Sciatic nerve (tissue), 2 donors: ENCODE data around the gene TLR8. TPM values are rescaled to one million over a fixed set of nuclear protein-coding genes. Genes with fewer than 3 reads are reported as not detected.
A peak's percentile ranks its signal among the peaks of the same experiment; 100 is the strongest.

Source experiments
- ATAC-seq: fragments of 200-7000 bp; cut with Tn5 transposase; one replicate; pipeline ENCODE4 v1.9.1; 2020; ENCODE audit warnings: mild to moderate bottlenecking, moderate library complexity
- DNase-seq: peaks from one replicate; pipeline ENCODE4 v3.0.0-alpha.2; 2020; ENCODE audit warnings: low spot score
- intact Hi-C: fragments of 100-400 bp; cut with DNase I; formaldehyde crosslinking; loops from one replicate; pipeline ENCODE4 v1.14.2; 2022
- total RNA-seq: library from RNA; stranded (reverse); fragmentation: NEBNext Ultra II Directional; extraction: Animal tissue kit (Norgen Biotek cat#: 25700); gene quantifications from one replicate; pipeline ENCODE4 v1.2.1, GENCODE V29; 2021
- donor health status: DM: no; HTN: no; CAD: no.
- donor health status: DM: no; HTN: no; CAD: no.

The TLR8 gene
- total RNA-seq = 2.8 TPM

DNA sequence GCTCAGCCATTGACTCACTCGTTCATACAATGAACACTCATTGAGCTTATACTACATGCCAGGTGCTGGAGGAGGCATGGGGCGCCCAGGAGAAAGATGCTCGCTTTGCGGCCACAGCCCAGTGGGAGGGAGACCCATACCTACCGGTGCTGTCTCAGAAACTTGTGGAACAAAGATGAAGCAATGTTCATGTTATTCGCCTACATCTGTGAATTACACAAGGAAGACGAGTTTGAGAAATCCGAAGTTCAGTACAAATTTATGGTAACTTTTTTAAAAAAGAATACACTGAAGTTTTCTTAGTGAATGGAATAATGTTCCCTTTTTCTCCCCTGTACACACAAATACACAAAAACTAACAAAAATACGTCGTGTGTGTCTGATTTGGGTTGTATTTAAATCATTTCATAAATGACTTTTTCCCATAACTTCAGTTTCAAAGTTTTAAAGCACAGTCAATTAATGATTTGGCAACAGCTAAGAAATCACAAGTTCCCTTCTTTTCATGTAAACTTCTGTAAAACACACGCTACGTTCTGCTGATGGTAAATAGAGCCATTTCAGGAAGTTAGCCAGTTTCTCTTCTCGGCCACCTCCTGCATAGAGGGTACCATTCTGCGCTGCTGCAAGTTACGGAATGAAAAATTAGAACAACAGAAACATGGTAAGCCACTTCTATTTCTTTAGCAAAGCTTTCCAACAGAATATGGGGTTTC lies at the start of gene TLR8:
Gene TLR8 (plus strand): TSS at position 575 of the 716 bp plus-strand sequence. CDS start 87 bp downstream, at position 662.
- ATAC-seq (no peak), DNase-seq (no peak)
- intact Hi-C loops = no loop called here

DNA sequence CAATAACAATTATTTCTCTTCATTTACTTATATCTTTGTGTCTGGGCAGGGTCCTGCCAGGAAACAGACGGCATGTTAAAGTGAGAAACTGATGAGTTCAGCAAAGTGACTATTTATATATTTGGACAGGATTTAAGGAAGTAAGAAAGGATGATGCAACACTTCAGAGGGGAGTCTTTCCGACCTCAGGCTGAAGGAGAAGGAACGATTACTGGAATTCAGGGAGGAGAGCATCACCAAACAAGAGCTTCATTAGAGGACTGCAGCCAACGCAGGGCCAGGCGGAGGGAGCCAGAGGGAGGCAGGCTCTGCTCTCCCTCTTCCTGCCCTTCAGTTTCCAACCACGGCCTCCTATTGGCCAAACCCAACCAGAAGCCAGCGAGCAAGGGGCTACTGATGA lies 41.1 kb upstream of the TLR8 start:
- ATAC-seq = peak; percentile 32
- intact Hi-C loops = no loop called here

GRCh38 chrX:12866451-12867377 lies 39.7 kb upstream of the TLR8 start, which contains the start of gene TLR7:
Gene TLR7 (plus strand): TSS chrX:12867072. CDS start chrX:12867579, 507 bp downstream.
- ATAC-seq = no peak
- intact Hi-C loops = no loop called here

More for the DNA sequence above, 41.1 kb upstream of the TLR8 start:
- no peak for DNase-seq

DNA sequence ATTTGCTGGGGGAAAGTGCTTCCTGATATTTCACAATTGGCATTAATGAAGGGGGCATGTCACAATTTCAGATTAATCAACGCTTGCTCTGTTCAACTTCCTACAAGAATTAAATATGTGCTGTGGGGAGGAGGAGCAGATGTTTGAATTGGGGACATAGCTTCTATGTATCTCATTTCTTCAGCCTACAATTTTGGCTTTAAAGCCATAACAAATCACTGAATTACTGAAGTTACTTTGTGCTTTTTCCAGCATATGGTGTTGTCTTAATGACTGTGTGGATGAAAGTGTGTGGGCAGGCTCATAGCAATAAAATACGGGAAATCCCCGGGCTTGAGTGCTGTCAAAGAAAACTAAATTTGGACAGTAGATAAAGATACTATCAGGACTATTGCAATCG lies 38.7 kb upstream of the TLR8 start:
- intact Hi-C loops = no loop called here
- no peak for DNase-seq
- ATAC-seq = no peak

More at GRCh38 chrX:12866451-12867377, 39.7 kb upstream of the TLR8 start, which contains the start of gene TLR7:
- no peak for DNase-seq

- intact Hi-C loops = no loop called here
- no peak for DNase-seq
- ATAC-seq = no peak
Measured at GRCh38 chrX:12868747-12869146, 37.7 kb upstream of the TLR8 start.

DNA sequence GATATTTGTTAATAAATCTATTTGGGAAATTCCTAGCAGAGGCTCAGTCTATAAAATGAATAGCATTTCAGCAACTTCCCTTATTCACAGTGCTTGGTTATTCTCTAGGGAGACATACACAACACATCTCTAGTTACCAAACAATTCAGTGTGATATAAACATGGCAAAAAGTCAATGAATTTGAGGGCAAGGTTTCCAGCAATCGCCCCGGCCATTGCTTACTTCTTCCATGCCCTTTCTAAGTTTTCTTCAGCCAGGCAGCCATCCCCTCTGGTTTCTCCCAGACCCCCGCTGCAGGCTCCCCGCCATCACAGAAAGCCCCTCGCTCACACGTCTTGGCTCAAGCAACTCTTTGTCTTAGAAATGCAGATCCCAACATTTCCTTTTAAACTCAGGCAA lies 35.2 kb upstream of the TLR8 start:
- DNase-seq (no peak), ATAC-seq (no peak)
- intact Hi-C loops = no loop called here

DNA sequence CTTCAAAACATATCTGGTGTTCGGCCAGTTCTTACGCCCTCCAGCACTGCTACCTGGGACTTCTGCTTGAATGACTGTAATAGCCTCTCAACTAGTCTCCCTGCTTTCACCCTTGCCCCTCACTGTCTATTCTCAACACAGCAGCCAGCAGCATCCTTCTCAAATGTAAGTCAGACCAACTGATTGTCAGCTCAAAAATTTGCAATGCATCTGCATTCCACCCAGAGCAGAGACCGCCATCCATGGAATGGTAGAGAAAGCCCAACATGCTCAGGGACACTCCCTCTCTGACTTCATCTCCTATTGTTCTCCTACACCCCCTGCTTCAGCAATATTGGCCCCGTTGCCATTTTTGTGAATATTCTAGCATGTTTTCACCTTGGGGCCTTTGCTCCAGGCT lies 33.7 kb upstream of the TLR8 start:
- intact Hi-C loops = no loop called here
- ATAC-seq (no peak), DNase-seq (no peak)

DNA sequence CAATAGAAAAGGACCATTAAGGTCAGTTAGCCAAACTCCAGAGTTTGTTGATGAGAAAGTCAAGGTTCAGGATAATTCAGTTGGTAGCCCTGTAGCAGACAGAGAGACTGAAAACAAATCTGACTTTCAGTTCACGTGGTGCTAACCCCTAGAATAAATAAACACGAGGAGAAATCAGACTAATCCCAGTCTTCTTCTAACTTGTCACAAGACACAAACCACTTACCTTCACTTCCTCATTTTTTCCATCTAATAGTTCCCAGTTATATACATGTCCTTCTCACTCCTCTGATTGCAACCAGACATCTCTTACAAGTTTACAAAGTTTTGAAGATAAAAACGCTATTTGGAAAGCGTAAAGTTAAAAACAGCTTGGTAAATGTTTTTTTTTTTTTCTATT lies 31.8 kb upstream of the TLR8 start:
- DNase-seq = no peak
- intact Hi-C loops = no loop called here
- no peak for ATAC-seq

DNA sequence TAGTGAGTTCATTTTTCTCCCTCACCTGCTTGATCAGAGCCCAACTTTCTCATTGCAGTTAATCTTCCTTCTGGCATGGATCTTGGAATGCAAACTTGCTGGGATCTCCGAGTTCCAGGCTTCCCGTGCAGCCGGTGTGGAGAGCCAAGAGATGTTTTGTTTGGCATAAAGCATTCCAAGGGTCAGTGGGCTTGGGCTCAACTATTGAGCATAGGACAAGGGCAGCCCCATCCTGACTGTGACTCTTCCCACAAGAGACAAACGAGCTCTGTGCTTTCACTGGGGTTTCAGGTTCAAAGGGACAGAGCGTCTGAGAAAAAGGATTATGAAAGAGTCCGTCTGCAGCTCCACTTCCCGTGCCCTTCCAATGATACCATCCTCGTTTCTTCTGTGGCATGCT lies 29.0 kb upstream of the TLR8 start:
- DNase-seq (no peak), ATAC-seq (no peak)
- intact Hi-C loops = no loop called here

DNA sequence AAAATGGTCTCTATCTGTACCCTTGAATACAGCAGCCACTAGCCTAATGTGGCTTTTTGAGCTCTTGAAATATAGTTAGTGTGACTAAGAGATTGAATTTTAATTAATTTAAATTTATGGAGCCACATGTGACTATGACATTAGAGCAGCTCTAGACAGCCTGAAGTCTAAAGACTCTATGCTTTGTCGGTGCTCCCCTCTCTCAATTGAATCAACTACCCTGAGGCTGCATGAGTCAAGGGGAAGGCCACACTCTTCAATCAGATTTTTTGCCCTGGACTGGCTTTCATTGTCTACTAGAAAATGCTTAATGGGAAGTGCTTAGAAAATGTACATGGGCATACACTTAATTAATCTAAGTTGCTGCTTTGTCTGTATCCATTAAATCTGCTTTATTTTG lies 27.9 kb upstream of the TLR8 start:
- DNase-seq = no peak
- no peak for ATAC-seq
- intact Hi-C loops = no loop called here

- DNase-seq = no peak
- intact Hi-C loops = no loop called here
- ATAC-seq = no peak
Measured at GRCh38 chrX:12881914-12882313, 24.5 kb upstream of the TLR8 start.

DNA sequence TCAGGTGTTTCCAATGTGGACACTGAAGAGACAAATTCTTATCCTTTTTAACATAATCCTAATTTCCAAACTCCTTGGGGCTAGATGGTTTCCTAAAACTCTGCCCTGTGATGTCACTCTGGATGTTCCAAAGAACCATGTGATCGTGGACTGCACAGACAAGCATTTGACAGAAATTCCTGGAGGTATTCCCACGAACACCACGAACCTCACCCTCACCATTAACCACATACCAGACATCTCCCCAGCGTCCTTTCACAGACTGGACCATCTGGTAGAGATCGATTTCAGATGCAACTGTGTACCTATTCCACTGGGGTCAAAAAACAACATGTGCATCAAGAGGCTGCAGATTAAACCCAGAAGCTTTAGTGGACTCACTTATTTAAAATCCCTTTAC lies 20.9 kb upstream of the TLR8 start:
- DNase-seq (no peak), ATAC-seq (peak; percentile 50)
- intact Hi-C loops = no loop called here

GRCh38 chrX:12886545-12886944 lies 19.9 kb upstream of the TLR8 start:
- no peak for DNase-seq
- intact Hi-C loops = no loop called here

GRCh38 chrX:12887141-12887540 lies 19.3 kb upstream of the TLR8 start:
- intact Hi-C loops = no loop called here
- ATAC-seq (no peak), DNase-seq (no peak)

More at GRCh38 chrX:12886545-12886944, 19.9 kb upstream of the TLR8 start:
- ATAC-seq = no peak

DNA sequence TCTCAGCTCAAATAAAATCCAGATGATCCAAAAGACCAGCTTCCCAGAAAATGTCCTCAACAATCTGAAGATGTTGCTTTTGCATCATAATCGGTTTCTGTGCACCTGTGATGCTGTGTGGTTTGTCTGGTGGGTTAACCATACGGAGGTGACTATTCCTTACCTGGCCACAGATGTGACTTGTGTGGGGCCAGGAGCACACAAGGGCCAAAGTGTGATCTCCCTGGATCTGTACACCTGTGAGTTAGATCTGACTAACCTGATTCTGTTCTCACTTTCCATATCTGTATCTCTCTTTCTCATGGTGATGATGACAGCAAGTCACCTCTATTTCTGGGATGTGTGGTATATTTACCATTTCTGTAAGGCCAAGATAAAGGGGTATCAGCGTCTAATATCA lies 18.7 kb upstream of the TLR8 start:
- no peak for DNase-seq
- no peak for ATAC-seq
- intact Hi-C loops = no loop called here

- DNase-seq = no peak
- ATAC-seq = no peak
- intact Hi-C loops = no loop called here
Measured at GRCh38 chrX:12890467-12890866, 16.0 kb upstream of the TLR8 start.

- ATAC-seq = no peak
- no peak for DNase-seq
- intact Hi-C loops = no loop called here
Measured at GRCh38 chrX:12891171-12891570, 15.2 kb upstream of the TLR8 start.

GRCh38 chrX:12891915-12892506 lies 14.4 kb upstream of the TLR8 start:
- ATAC-seq (no peak), DNase-seq (no peak)
- intact Hi-C loops = no loop called here

- ATAC-seq (no peak), DNase-seq (no peak)
- intact Hi-C loops = no loop called here
Measured at GRCh38 chrX:12892716-12893115, 13.7 kb upstream of the TLR8 start.
